Stimulated activated CD8-positive, alpha-beta memory T cell treated with anti-CD3 and anti-CD28 coated beads, Interleukin-15, amount 100 ng/mL, for 48 hours (primary cell): ENCODE data around the gene DCC.

ENCODE experiments used
- DNase-seq, 2 donors: peaks; one replicate each; pipeline ENCODE4 v3.0.0-alpha.2; 2020; ENCODE audit warnings: low read depth in 2 of 2

Gene DCC

GRCh38 chr18:52499644-52500043, 159.6 kb downstream of the DCC start:
- no peak for DNase-seq

DNA sequence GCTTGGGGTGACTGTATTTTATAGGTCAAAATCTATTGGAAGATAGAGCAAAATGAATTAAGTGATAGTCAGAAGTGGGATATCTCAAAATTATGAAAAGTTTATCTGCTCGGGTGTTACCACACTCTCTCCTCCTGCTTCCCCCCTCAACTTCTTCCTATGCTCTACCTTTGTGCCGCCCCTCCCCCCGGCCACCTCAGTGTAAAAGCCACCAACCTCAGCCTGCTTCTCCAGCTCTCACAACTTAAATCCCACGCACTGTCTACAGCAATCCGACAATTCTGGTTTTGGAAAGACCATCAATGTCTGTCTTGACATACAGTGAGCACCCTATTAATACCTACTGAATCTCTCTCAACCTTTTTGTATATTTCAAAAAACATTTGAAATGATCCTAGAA, 164.6 kb downstream of the DCC start:
- DNase-seq: no peak

GRCh38 chr18:52510139-52510538, 170.1 kb downstream of the DCC start:
- DNase-seq: no peak

DNA sequence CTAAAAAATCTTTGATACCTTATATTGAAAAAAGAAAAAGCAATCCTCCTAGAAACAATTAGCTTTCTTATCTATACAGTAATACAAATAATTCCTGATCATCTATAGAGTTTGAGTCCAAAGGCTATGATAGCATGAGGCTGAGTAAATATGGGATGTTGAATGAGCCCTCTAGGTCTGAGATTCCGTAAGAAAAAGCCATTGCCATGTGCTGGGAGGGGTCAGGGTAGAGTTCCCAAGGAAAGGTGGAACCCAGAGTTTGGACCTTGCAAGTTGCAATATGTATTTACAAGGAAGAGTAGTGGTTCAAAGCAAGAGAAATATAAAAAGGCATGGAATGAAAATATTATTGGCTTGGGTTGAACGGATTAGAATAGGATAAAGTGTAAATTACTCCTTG, 178.1 kb downstream of the DCC start:
- DNase-seq: no peak

DNA sequence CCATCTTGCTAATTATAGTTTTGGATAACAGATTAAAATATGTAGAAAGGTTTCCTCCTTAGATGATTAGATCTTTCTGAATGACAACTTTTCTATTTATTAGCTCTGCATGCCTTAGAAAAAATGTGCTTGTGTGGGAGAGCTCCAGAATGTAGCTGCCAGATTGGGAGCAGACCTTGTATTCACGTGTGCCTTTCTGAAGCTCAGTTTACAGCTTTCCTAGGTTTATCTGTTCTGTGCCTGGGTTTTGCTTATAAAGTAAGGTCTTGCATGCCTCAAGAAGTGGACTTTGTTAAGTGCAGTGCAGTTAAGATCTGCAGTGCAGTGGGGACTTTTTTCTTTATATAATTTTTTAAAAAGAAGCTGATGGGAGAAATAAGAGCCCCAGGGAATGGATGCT, 179.0 kb downstream of the DCC start:
- DNase-seq: no peak

GRCh38 chr18:52523566-52523965, 183.6 kb downstream of the DCC start:
- DNase-seq: no peak

DNA sequence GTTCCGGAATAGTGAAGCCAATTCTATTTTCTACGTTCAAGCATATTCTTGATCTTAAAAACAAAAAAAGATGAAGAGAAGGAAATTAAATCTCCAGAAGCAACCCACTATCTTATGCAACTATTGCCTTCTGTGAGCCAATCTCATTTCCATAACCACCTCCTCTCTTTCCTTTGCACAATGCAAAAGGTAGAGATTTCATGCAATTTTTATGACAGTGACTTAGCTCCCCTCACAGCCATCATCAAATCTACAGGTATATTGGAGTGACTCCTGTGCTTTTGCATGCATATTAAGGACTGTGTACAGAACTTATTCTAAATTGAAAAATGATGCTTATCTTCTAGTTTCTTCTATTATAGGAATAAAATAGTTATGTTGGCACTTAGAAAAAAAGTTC, 191.8 kb downstream of the DCC start:
- no peak for DNase-seq

- no peak for DNase-seq
Observed at GRCh38 chr18:52536039-52536438, 196.0 kb downstream of the DCC start.

GRCh38 chr18:52537261-52537660, 197.3 kb downstream of the DCC start:
- no peak for DNase-seq

GRCh38 chr18:52541056-52541455, 201.1 kb downstream of the DCC start:
- DNase-seq: no peak

DNA sequence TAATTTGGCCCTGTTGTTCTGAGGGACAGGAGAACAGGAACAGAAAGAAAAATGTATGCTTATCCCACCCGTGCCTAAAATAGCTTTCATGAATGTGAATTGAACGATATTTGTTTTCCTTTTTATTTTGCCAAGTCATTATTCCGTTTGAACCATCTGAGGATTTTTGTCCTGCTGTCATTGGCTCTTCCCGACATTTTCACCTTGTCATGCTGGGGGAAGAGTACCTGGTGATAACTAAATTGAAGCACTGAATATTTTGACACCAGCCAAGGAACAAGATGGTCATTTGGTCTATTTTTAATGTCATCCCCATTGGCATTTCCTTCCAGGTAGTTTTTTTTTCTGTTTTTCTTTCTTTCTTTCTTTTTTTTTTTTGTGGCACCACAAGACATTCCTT, 204.1 kb downstream of the DCC start:
- no peak for DNase-seq

- no peak for DNase-seq
Observed at GRCh38 chr18:52546686-52547346, 206.8 kb downstream of the DCC start.

DNA sequence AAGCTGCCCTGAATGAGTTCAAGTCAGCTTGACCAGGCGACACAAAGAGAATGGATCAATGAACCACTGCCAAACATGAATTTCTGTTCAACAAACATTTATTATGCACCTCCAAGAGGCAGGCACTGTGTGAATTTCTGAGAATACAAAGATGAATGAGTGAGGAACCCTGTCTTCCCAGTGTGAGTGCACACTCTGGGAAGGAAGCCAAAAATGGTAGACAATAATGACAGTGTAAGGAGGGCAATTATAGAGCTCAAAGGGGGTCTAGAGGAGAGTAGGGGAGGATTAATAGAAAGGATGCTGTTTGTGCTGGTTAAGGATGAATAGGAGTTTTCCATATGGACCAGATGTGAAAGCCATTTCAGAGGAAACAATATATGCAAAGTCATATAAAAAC, 213.4 kb downstream of the DCC start:
- DNase-seq: no peak

DNA sequence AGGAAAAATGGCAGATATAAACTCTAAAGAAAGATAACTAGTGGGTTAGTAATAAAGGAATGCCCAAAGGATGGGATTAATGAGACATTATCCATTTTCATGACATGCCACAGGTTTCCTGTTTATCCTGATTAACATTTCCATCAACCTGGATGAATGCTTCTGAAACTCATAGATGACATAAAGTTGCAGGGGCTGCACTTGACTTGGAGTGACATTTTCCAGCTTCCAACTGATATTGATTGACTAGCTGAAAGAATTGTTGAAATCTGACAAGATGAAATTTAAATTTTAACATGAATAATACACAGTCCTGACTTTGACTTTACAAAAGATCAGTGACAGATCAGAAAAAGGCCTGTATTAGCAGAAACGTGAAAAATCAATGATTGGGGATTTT, 214.2 kb downstream of the DCC start:
- DNase-seq: no peak

DNA sequence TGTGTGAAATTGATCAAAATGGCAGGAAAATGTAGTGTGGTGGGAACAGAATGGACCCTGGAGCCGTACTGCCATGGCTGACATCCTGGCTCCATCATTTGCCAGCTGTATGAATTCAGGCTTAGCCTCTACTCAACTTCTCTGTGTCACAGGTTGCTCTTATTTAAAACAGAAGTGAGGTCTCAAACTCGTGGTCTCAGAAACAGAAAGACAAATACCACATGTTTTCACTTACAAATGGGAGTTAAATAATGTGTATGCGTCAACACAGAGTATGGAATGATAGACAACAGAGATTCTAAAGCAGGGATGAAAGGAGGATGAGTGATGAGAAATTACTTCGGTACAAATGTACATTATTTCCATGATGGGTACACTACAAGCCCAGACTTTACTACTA, 227.4 kb downstream of the DCC start:
- DNase-seq: no peak

GRCh38 chr18:52569492-52569891, 229.5 kb downstream of the DCC start:
- no peak for DNase-seq

GRCh38 chr18:52570975-52571374, 231.0 kb downstream of the DCC start:
- DNase-seq: no peak

DNA sequence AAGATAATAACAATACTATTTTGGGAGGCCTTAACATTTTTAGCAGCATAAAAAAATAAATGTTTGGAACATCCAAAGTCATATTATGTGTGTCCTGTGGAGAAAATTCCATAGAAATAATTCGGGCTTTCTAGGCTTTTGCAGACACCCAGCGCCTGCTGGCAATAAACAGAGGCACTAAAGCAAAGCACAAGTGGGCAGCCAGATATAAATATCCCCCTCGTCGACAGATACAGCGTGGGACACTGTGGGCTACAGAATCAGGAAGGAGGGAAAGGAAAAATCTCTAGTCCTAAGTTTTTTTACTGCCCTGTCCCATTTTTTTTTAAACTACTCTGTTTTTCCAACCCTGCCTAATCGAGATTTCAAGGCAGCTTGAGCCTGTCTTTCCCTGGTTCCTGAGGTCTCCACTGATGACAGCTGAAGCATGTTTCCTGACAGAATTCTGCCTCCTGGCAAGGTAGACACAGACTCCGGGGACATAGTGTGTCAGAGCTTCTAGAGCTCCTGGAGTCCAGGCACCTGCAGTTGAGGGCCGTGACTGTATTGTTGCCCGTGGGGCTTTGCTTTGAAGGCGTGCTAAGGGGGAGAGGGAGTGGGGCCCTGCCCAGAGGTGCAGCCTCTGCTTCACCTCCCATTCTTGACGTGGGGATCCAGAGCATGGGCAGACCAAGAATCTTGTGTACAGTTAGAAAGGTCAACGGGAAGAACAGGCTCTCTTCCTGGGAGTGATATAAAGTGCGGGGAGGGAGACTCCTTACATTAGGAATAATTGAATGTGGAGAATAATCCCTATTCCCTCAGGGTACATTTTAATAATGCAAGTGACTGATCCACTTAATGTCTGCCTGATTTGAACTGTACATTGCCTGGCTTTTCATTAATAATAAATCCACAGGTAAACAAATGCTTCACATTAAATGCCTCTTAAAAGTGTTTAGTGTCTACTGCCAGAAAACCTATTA, 232.3 kb downstream of the DCC start:
- no peak for DNase-seq

- DNase-seq: no peak
Observed at GRCh38 chr18:52577795-52578194, 237.8 kb downstream of the DCC start.

DNA sequence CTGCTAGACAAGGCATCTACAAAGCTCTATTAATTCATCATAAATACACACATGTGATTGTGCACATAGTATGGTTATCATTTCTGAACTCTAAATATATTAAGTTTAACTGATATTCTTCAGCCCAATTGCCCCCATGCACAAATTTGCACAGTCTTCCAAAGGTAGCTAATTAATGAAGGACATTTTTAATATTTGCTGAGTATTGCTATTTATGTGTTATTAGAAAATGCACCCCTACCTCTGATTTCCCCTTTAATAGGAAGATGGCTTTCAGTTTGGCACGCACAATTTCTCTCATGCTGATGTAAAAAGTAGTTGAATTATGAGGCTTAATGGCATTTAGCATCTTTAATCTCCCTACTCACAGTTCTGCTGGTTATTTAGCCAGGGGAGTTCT, 242.1 kb downstream of the DCC start:
- no peak for DNase-seq

GRCh38 chr18:52582516-52582915, 242.5 kb downstream of the DCC start:
- no peak for DNase-seq

- DNase-seq: no peak
Observed at GRCh38 chr18:52588931-52589330, 248.9 kb downstream of the DCC start.

- no peak for DNase-seq
Observed at GRCh38 chr18:52596748-52597435, 256.9 kb downstream of the DCC start.
